Progenitor cell of endocrine pancreas (in vitro differentiated cells): ENCODE data around the gene FHOD3. TPM values are rescaled to one million over a fixed set of nuclear protein-coding genes. Genes with fewer than 3 reads are reported as not detected.
"Not testable (repeated sequence)": the region's sequence is repeated elsewhere in the genome, so short reads cannot be mapped to it uniquely, and the experiment has no call there.

Experiments
- DNase-seq: peaks from one replicate; pipeline ENCODE4 v3.0.0; 2021; ENCODE audit warnings: low spot score; ENCODE audit not compliant: unreplicated experiment
- H3K27ac Mint-ChIP-seq: 2 replicates; pipeline ENCODE4 v1.8.0; 2021; ENCODE audit warnings: mild to moderate bottlenecking, moderate library complexity, mixed read lengths
- H3K27me3 Mint-ChIP-seq: 2 replicates; pipeline ENCODE4 v1.8.0; 2021; ENCODE audit warnings: mixed read lengths
- H3K36me3 Mint-ChIP-seq: 2 replicates; pipeline ENCODE4 v1.8.0; 2022; ENCODE audit warnings: mixed read lengths; ENCODE audit not compliant: insufficient read depth
- H3K4me1 Mint-ChIP-seq: 2 replicates; pipeline ENCODE4 v1.8.0; 2021; ENCODE audit warnings: low read depth, mixed read lengths
- H3K4me3 Mint-ChIP-seq: 2 replicates; pipeline ENCODE4 v1.8.0; 2021; ENCODE audit warnings: low read depth, mild to moderate bottlenecking, moderate library complexity, mixed read lengths
- H3K9me3 Mint-ChIP-seq: 2 replicates; pipeline ENCODE4 v1.8.0; 2021; ENCODE audit warnings: low read depth, mixed read lengths
- total RNA-seq: library from RNA; stranded (reverse); gene quantifications from 2 replicates; pipeline ENCODE4 v1.2.1, GENCODE V29; 2021
- TF ChIP-seq, protein P1 (sequence below): fragments of 200-600 bp; sonication (generic); IDR thresholded peaks from one replicate; pipeline ENCODE4 v1.5.0; 2021; ENCODE audit warnings: antibody characterized with exemption, mild to moderate bottlenecking; ENCODE audit not compliant: unreplicated experiment

The FHOD3 gene
- total RNA-seq, 1 donor from 2014 or later, result 1.6 TPM

DNA sequence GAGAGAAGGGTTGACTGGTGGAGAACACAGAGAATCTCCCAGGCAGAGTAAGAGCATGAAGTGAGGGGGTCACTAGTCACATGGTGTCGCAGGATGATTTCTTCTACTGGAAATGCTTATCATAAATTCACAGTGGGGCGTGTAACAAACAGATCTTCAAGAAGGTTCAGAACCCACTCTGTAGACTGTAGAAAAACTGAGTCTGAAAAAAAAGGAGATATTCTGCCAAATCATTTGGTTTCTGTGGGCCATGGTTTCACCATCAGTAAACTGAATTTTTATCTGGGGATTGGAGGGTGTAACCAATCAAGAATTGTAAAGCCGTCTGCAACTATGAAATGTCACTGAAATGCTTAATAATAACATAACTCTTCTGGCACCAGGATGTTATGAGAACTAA is 516.3 kb downstream of the FHOD3 start:
- no peaks in the 10 kb centered on the region for H3K27me3 Mint-ChIP-seq
- no peak for DNase-seq
- TF ChIP-seq, protein P1, sequence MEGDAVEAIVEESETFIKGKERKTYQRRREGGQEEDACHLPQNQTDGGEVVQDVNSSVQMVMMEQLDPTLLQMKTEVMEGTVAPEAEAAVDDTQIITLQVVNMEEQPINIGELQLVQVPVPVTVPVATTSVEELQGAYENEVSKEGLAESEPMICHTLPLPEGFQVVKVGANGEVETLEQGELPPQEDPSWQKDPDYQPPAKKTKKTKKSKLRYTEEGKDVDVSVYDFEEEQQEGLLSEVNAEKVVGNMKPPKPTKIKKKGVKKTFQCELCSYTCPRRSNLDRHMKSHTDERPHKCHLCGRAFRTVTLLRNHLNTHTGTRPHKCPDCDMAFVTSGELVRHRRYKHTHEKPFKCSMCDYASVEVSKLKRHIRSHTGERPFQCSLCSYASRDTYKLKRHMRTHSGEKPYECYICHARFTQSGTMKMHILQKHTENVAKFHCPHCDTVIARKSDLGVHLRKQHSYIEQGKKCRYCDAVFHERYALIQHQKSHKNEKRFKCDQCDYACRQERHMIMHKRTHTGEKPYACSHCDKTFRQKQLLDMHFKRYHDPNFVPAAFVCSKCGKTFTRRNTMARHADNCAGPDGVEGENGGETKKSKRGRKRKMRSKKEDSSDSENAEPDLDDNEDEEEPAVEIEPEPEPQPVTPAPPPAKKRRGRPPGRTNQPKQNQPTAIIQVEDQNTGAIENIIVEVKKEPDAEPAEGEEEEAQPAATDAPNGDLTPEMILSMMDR, result no peak
- peaks cover 27% of the 10 kb centered on the region for H3K4me1 Mint-ChIP-seq
- H3K36me3 Mint-ChIP-seq, result peaks cover 14% of the 10 kb centered on the region
- H3K27ac Mint-ChIP-seq, result no peak overlapping the region
- no peaks in the 10 kb centered on the region for H3K9me3 Mint-ChIP-seq
- no peak overlapping the region for H3K4me3 Mint-ChIP-seq

DNA sequence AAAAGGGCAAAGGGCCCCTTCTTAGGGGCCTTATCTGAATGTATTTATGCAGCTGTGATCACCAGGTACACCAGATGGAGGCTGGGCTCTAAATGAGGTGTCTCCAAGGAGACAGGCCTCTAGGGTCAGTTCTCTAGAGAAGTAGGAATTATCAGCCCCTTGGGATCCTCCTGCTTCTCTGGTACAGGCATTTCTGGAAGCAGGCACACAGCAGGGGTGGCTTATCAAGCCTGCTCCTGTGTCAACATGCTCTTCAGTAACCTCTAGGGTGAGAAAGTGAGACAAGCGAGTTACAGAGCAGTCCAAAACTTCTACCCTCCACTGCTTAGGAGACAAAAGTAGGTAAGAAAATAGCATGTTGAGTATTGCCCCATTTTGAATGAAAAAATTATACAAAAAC is 517.5 kb downstream of the FHOD3 start:
- TF ChIP-seq, protein P1, result no peak
- no peak overlapping the region for H3K4me3 Mint-ChIP-seq
- peak overlapping the region; percentile 71 for H3K27ac Mint-ChIP-seq
- no peaks in the 10 kb centered on the region for H3K27me3 Mint-ChIP-seq
- DNase-seq, result no peak
- peaks cover 31% of the 10 kb centered on the region for H3K4me1 Mint-ChIP-seq
- no peaks in the 10 kb centered on the region for H3K9me3 Mint-ChIP-seq
- peaks cover 14% of the 10 kb centered on the region for H3K36me3 Mint-ChIP-seq

DNA sequence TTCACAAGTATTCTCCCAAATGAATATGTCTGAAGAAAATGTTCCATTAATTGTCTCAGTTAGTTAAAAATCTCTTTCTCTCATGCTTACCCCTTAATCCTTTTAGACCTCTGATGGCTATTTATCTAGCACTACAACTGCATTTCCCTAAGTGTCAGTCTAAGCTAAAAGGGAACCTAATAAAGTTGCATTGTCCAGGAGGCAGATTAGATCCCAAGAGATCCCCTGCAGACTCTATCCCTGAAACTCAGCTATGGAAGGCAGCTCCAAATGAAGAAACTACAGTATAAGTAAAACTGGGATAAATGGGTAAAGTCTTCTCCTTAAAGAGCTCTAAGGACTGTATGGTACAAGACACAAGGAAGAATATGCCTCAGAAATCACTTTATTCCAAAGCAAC is 518.6 kb downstream of the FHOD3 start:
- not testable (repeated sequence) for H3K27ac Mint-ChIP-seq, H3K9me3 Mint-ChIP-seq, DNase-seq, H3K27me3 Mint-ChIP-seq, H3K4me3 Mint-ChIP-seq
- peaks cover 31% of the 10 kb centered on the region for H3K4me1 Mint-ChIP-seq
- H3K36me3 Mint-ChIP-seq, result peaks cover 14% of the 10 kb centered on the region

DNA sequence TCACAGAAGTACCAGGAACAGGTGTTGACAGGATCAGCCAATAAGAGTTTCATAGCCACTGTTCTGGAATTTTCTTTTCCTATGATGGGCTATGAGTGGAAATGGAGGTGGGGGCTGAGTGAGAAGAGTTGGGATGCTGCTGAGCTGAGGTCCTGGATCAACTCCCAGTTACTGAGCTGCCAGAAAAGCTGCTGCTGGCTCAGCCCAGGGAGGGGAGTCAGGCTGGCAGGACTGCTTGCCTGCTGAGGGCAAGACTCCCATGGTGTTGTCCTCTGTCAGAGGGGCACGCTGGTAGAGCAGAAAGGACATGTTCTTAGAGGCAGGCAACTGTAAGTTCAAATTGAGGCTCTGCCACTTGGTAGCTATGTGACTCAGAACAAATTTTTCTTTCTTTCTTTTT is 519.5 kb downstream of the FHOD3 start:
- Mint-ChIP-seq H3K4me1 (peaks cover 31% of the 10 kb centered on the region), H3K27ac (no peak overlapping the region), H3K36me3 (peaks cover 18% of the 10 kb centered on the region), H3K27me3 (no peaks in the 10 kb centered on the region), H3K4me3 (no peak overlapping the region), H3K9me3 (no peaks in the 10 kb centered on the region)
- TF ChIP-seq, protein P1, result no peak
- DNase-seq, result no peak

DNA sequence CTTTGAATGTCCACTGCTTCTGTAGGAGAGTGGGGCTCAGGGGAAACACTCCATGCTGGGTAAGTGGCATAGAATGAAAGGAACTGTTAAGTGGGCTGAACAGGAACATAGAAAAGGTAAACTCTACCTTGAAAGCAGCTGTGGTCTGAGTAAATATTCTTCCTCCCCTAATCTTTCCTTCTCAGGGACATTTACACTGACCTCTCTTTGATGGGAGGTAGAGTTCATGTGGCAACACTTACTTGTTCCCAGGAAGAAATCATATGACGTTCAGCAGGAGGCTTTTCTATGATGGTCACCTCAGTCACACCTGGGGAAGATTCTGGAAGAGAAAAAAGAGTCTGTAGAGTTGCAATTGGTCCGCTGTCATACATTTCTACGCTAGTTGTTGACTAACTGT is 521.1 kb downstream of the FHOD3 start:
- H3K4me1 Mint-ChIP-seq, result peaks cover 26% of the 10 kb centered on the region
- H3K36me3 Mint-ChIP-seq, result peaks cover 17% of the 10 kb centered on the region
- H3K27me3 Mint-ChIP-seq, result no peaks in the 10 kb centered on the region
- no peaks in the 10 kb centered on the region for H3K9me3 Mint-ChIP-seq
- TF ChIP-seq, protein P1, result no peak
- no peak for DNase-seq
- H3K27ac Mint-ChIP-seq, result peak overlapping the region; percentile 4
- H3K4me3 Mint-ChIP-seq, result no peak overlapping the region

DNA sequence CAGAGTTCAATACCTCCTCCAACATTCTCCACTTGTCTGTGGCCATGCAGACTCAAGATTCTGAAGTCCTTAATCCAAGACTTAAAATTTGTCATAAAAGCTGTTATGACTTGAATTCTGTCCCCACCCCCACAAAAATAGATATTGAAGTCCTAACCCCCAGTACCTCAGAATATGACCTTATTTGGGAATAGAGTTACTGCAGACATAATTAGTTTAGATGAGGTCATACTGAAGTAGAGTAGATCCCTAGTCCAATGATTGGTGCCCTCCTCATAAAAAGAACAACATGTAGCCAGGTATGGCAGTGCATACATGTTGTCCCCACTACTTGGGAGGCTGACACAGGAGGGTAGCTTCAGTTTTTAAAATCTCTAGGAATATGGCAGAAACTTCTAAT is 522.1 kb downstream of the FHOD3 start:
- no peak overlapping the region for H3K27ac Mint-ChIP-seq
- no peak overlapping the region for H3K4me3 Mint-ChIP-seq
- no peaks in the 10 kb centered on the region for H3K9me3 Mint-ChIP-seq
- H3K27me3 Mint-ChIP-seq, result no peaks in the 10 kb centered on the region
- H3K36me3 Mint-ChIP-seq, result peaks cover 22% of the 10 kb centered on the region
- TF ChIP-seq, protein P1, result no peak
- peaks cover 25% of the 10 kb centered on the region for H3K4me1 Mint-ChIP-seq
- DNase-seq, result no peak
